WTC11 (cell line): ENCODE results near the gene CORO6. TPM values are rescaled to one million over a fixed set of nuclear protein-coding genes. Genes with fewer than 3 reads are reported as not detected.

ENCODE experiments used
- ATAC-seq: fragments of 200-7000 bp; cut with Tn5 transposase; 2 replicates; pipeline ENCODE4 v1.10.0; 2021; ENCODE audit warnings: mild to moderate bottlenecking, moderate library complexity
- CTCF ChIA-PET: fragments of 300-600 bp; sonication (Branson Sonifier 250); formaldehyde crosslinking; loops from one replicate; lab custom pipeline; 2021; ENCODE audit warnings: antibody characterized with exemption; lab: Charles Lee
- POLR2A ChIA-PET: fragments of 350-600 bp; sonication (Branson Sonifier 250); formaldehyde crosslinking; loops from one replicate; lab custom pipeline; 2021; ENCODE audit warnings: antibody characterized with exemption; lab: Charles Lee
- DNase-seq: peaks from one replicate; pipeline ENCODE4 v3.0.0; 2021; ENCODE audit warnings: low spot score
- H3K27ac Mint-ChIP-seq: 2 replicates; pipeline ENCODE4 v1.8.0; 2021; ENCODE audit warnings: mixed read lengths
- H3K27me3 Mint-ChIP-seq: 2 replicates; pipeline ENCODE4 v1.8.0; 2021; ENCODE audit warnings: low read depth, mild to moderate bottlenecking, moderate library complexity, mixed read lengths
- H3K36me3 Mint-ChIP-seq: 2 replicates; pipeline ENCODE4 v1.8.0; 2021; ENCODE audit warnings: mixed read lengths
- H3K4me1 Mint-ChIP-seq: 2 replicates; pipeline ENCODE4 v1.8.0; 2022; ENCODE audit warnings: mixed read lengths
- H3K4me3 Mint-ChIP-seq: 2 replicates; pipeline ENCODE4 v1.8.0; 2021; ENCODE audit warnings: mild to moderate bottlenecking, moderate library complexity, mixed read lengths
- H3K9me3 Mint-ChIP-seq: 2 replicates; pipeline ENCODE4 v1.8.0; 2021; ENCODE audit warnings: mixed read lengths
- AR ChIP-seq: fragments of 250-450 bp; sonication (Bioruptor Pico); IDR thresholded peaks from 2 replicates; pipeline ENCODE4 v1.9.0; 2021; ENCODE audit warnings: mild to moderate bottlenecking
- CBFB ChIP-seq: sonication (generic); formaldehyde crosslinking; IDR thresholded peaks from 2 replicates; pipeline ENCODE4 v1.8.1; 2022; ENCODE audit warnings: mild to moderate bottlenecking, low read depth, missing genetic modification reagents
- CREM ChIP-seq: sonication (generic); formaldehyde crosslinking; IDR thresholded peaks from 2 replicates; pipeline ENCODE4 v1.8.1; 2022; ENCODE audit warnings: mild to moderate bottlenecking, missing genetic modification reagents, moderate library complexity
- ELF4 ChIP-seq: sonication (generic); formaldehyde crosslinking; IDR thresholded peaks from 2 replicates; pipeline ENCODE4 v1.8.1; 2022; ENCODE audit warnings: low read depth, mild to moderate bottlenecking, moderate library complexity, missing genetic modification reagents
- ERG ChIP-seq: fragments of 250-450 bp; sonication (Bioruptor Pico); IDR thresholded peaks from 2 replicates; pipeline ENCODE4 v1.8.0; 2021; ENCODE audit warnings: mild to moderate bottlenecking
- GTF2I ChIP-seq: fragments of 250-450 bp; sonication (Bioruptor Pico); conservative IDR thresholded peaks from 2 replicates; pipeline ENCODE4 v1.4.0; 2021; ENCODE audit warnings: mild to moderate bottlenecking
- IRF2 ChIP-seq: sonication (generic); formaldehyde crosslinking; IDR thresholded peaks from 2 replicates; pipeline ENCODE4 v1.8.0; 2022; ENCODE audit warnings: low read depth, missing genetic modification reagents, borderline replicate concordance
- MXD4 ChIP-seq: fragments of 250-450 bp; sonication (Bioruptor Pico); IDR thresholded peaks from 2 replicates; pipeline ENCODE4 v1.8.0; 2021; ENCODE audit warnings: mild to moderate bottlenecking, moderate library complexity, borderline replicate concordance
- NR1H2 ChIP-seq: sonication (generic); formaldehyde crosslinking; IDR thresholded peaks from 2 replicates; pipeline ENCODE4 v1.9.0; 2021; ENCODE audit warnings: mild to moderate bottlenecking, moderate library complexity, missing genetic modification reagents
- NR2C2 ChIP-seq: sonication (generic); formaldehyde crosslinking; IDR thresholded peaks from 2 replicates; pipeline ENCODE4 v1.8.0; 2022; ENCODE audit warnings: mild to moderate bottlenecking, missing genetic modification reagents
- NR3C1 ChIP-seq: sonication (generic); formaldehyde crosslinking; conservative IDR thresholded peaks from 2 replicates; pipeline ENCODE4 v1.8.1; 2023; ENCODE audit warnings: low read depth, mild to moderate bottlenecking, missing genetic modification reagents
- OVOL2 ChIP-seq: fragments of 250-450 bp; sonication (Bioruptor Pico); IDR thresholded peaks from 2 replicates; pipeline ENCODE4 v1.9.0; 2021; ENCODE audit warnings: mild to moderate bottlenecking, borderline replicate concordance
- SMAD3 ChIP-seq: sonication (generic); formaldehyde crosslinking; IDR thresholded peaks from 2 replicates; pipeline ENCODE4 v1.8.0; 2022; ENCODE audit warnings: missing genetic modification reagents, mild to moderate bottlenecking, borderline replicate concordance
- SMAD4 ChIP-seq: sonication (generic); formaldehyde crosslinking; IDR thresholded peaks from 2 replicates; pipeline ENCODE4 v1.8.0; 2022; ENCODE audit warnings: mild to moderate bottlenecking, missing genetic modification reagents
- ZNF138 ChIP-seq: sonication (generic); formaldehyde crosslinking; conservative IDR thresholded peaks from 2 replicates; pipeline ENCODE4 v1.8.1; 2022; ENCODE audit warnings: mild to moderate bottlenecking, moderate library complexity, missing genetic modification reagents
- ZNF232 ChIP-seq: sonication (generic); formaldehyde crosslinking; IDR thresholded peaks from 2 replicates; pipeline ENCODE4 v1.8.0; 2022; ENCODE audit warnings: mild to moderate bottlenecking, missing genetic modification reagents
- ZNF317 ChIP-seq: sonication (generic); formaldehyde crosslinking; IDR thresholded peaks from 2 replicates; pipeline ENCODE4 v1.8.1; 2023; ENCODE audit warnings: low read depth, mild to moderate bottlenecking, moderate library complexity, missing genetic modification reagents, borderline replicate concordance
- ZNF416 ChIP-seq: fragments of 250-450 bp; sonication (Bioruptor Pico); IDR thresholded peaks from 2 replicates; pipeline ENCODE4 v1.9.0; 2021; ENCODE audit warnings: mild to moderate bottlenecking, inconsistent platforms
- ZNF423 ChIP-seq: fragments of 250-450 bp; sonication (Bioruptor Pico); IDR thresholded peaks from 2 replicates; pipeline ENCODE4 v2.1.2; 2022; ENCODE audit warnings: mild to moderate bottlenecking, moderate library complexity
- ZNF532 ChIP-seq: fragments of 250-450 bp; sonication (Bioruptor Pico); IDR thresholded peaks from 2 replicates; pipeline ENCODE4 v1.9.0; 2021; ENCODE audit warnings: mild to moderate bottlenecking, borderline replicate concordance
- total RNA-seq: library from RNA; stranded (reverse); gene quantifications from 3 replicates; pipeline ENCODE4 v1.2.3, GENCODE V29; 2021
- TF ChIP-seq, protein P1 (sequence below): sonication (generic); formaldehyde crosslinking; IDR thresholded peaks from 2 replicates; pipeline ENCODE4 v1.8.0; 2022; ENCODE audit warnings: missing genetic modification reagents

The CORO6 gene
- total RNA-seq, 1 experiment from 2014 or later: 8.9 TPM

DNA sequence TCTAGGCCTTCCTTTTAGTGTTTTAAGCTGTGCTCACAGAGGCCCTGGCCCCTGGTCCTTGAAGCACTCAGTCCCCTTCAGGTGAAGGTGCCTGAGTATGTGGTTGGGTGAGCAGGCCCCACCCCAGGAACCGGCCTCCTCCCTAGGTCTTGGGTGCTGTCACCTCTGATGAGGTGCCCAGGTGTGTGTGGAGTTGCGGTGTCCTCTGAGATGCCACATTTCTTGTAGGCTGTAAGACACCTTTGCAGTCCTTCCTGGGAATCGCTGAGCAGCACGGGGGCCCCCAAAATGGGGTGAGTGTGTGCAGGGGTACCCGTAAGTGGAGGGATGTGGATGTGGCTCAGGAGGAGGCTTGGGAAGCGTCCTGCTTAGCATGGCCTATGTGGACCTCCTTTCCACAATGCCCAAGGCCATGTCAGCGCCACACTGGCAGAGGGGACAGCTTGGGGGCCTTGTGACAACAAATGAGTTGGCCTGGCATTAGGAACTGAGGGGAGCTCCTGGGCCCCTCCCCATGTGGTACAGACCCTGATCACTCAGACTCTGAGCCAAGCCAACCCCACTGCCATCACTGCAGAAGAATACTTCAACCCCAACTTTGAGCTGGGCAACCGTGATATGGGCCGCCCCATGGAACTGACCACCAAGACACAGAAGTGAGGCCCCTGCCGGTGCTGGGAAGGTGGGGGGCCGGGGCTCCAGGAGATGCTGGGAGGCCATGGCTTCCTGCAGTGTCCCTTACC lies 11.2 kb downstream of the CORO6 start (continued):
- TF ChIP-seq AR (CRISPR knock-in tag): no peak
- no peak for TF ChIP-seq ELF4 (CRISPR knock-in tag)
- TF ChIP-seq SMAD3 (CRISPR knock-in tag): no peak

DNA sequence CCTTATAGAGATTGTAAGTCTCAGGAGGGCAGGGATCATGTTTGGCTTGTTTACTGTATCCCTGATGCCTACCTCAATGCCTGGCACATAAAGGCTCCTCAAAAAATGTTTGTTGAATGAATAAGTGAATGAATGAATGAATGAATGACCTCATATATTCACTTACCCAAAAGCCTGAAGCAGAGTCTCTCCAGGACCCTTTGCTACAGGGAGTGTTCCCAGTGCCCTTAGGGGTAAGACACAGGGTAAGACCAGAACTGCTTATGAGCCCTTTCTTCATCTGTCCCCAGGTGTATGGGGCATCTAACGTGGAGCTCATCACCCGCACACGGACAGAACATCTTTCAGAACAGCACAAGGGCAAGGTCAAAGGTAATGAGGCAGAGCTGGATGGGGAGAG lies 12.3 kb downstream of the CORO6 start:
- peaks cover 27% of the 10 kb centered on the region for H3K27me3 Mint-ChIP-seq
- ChIA-PET CTCF (interaction anchor here (1.5 kb wide), 2 partner anchors 16 to 18 kb away, joined by 4 to 8 read pairs; partner anchors contain the start of gene ANKRD13B), POLR2A (no interaction called here)
- H3K9me3 Mint-ChIP-seq: no peaks in the 10 kb centered on the region
- peaks cover 16% of the 10 kb centered on the region for H3K4me1 Mint-ChIP-seq
- TF ChIP-seq NR3C1 (CRISPR knock-in tag): no peak
- TF ChIP-seq CBFB: no peak
- no peak for TF ChIP-seq ZNF317
- TF ChIP-seq, protein P1, sequence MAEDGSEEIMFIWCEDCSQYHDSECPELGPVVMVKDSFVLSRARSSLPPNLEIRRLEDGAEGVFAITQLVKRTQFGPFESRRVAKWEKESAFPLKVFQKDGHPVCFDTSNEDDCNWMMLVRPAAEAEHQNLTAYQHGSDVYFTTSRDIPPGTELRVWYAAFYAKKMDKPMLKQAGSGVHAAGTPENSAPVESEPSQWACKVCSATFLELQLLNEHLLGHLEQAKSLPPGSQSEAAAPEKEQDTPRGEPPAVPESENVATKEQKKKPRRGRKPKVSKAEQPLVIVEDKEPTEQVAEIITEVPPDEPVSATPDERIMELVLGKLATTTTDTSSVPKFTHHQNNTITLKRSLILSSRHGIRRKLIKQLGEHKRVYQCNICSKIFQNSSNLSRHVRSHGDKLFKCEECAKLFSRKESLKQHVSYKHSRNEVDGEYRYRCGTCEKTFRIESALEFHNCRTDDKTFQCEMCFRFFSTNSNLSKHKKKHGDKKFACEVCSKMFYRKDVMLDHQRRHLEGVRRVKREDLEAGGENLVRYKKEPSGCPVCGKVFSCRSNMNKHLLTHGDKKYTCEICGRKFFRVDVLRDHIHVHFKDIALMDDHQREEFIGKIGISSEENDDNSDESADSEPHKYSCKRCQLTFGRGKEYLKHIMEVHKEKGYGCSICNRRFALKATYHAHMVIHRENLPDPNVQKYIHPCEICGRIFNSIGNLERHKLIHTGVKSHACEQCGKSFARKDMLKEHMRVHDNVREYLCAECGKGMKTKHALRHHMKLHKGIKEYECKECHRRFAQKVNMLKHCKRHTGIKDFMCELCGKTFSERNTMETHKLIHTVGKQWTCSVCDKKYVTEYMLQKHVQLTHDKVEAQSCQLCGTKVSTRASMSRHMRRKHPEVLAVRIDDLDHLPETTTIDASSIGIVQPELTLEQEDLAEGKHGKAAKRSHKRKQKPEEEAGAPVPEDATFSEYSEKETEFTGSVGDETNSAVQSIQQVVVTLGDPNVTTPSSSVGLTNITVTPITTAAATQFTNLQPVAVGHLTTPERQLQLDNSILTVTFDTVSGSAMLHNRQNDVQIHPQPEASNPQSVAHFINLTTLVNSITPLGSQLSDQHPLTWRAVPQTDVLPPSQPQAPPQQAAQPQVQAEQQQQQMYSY (CRISPR knock-in tag): no peak
- TF ChIP-seq CREM (CRISPR knock-in tag): no peak
- TF ChIP-seq NR2C2: no peak
- no peak for TF ChIP-seq ZNF416 (CRISPR knock-in tag)
- peaks cover 4% of the 10 kb centered on the region; the same call in 1 of the 2 replicates for H3K36me3 Mint-ChIP-seq
- no peak for ATAC-seq
- no peak overlapping the region for H3K4me3 Mint-ChIP-seq
- no peak overlapping the region for H3K27ac Mint-ChIP-seq
- no peak for DNase-seq

DNA sequence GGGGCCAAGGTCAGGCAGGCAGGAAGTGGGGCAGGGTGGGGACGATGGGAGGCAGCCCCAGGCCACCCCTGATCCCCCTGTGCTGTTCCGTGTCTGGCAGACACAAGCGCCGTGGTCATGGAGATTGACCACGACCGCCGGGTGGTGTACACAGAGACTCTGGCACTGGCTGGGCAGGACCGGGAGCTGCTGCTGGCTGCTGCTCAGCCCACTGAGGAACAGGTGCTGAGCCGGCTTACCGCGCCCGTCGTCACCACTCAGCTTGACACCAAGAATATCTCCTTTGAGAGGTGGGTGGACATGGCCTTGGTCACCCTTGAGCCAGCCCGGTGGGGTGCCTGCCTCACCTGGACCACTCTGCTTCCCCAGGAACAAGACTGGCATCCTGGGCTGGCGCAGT lies 13.7 kb downstream of the CORO6 start:
- TF ChIP-seq OVOL2 (CRISPR knock-in tag) (no peak), ZNF232 (CRISPR knock-in tag) (no peak), ZNF138 (no peak), ZNF532 (CRISPR knock-in tag) (no peak), ELF4 (CRISPR knock-in tag) (no peak), ERG (CRISPR knock-in tag) (no peak), IRF2 (CRISPR knock-in tag) (no peak), ZNF423 (CRISPR knock-in tag) (no peak), GTF2I (no peak), CBFB (no peak), MXD4 (CRISPR knock-in tag) (no peak), NR1H2 (CRISPR knock-in tag) (no peak), SMAD4 (CRISPR knock-in tag) (no peak), SMAD3 (CRISPR knock-in tag) (no peak)
- no peaks in the 10 kb centered on the region for H3K9me3 Mint-ChIP-seq
- CTCF ChIA-PET: interaction anchor here (1.5 to 3.2 kb wide), 4 partner anchors 9 to 17 kb away, joined by 4 to 41 read pairs (median 8); no protein-coding TSS in a partner anchor

More for the DNA sequence above, 13.7 kb downstream of the CORO6 start:
- H3K27ac Mint-ChIP-seq: no peak overlapping the region
- POLR2A ChIA-PET: no interaction called here
- peaks cover 4% of the 10 kb centered on the region; the same call in 1 of the 2 replicates for H3K36me3 Mint-ChIP-seq
- DNase-seq (no peak), ATAC-seq (no peak)
- peaks cover 3% of the 10 kb centered on the region; the same call in 1 of the 2 replicates for H3K4me1 Mint-ChIP-seq
- no peak overlapping the region for H3K4me3 Mint-ChIP-seq
- peaks cover 13% of the 10 kb centered on the region for H3K27me3 Mint-ChIP-seq
